Measurements from ENCODE around the gene MAPK10. TPM values are rescaled to one million over a fixed set of nuclear protein-coding genes. Genes with fewer than 3 reads are reported as not detected.

The MAPK10 gene
- total and polyA plus RNA-seq, 2 of the 8 experiments (the other 6 are each of a cell fraction or from before 2014, with no cell fraction given), result 2.5 to 3.1 TPM

GRCh38 chr4:86368433-86368832 lies 8.6 kb upstream of the MAPK10 start (continued):
- no peak for TF ChIP-seq CHD7 (IDR thresholded peaks at IDR 0.05; ENCODE audit: insufficient replicate concordance, low read length)
- no peak for TF ChIP-seq POLR2A (IDR thresholded peaks at IDR 0.05; ENCODE audit: control extremely low read depth in 1 of 2, low read depth in 2 of 2, low read length in 2 of 2)
- no peak for TF ChIP-seq GABPA (IDR thresholded peaks at IDR 0.05; ENCODE audit: borderline replicate concordance, insufficient read depth, low read length)
- TF ChIP-seq KDM5A (IDR thresholded peaks at IDR 0.05; ENCODE audit: low read length), result no peak
- TF ChIP-seq PHF8 (conservative IDR thresholded peaks at IDR 0.05; ENCODE audit: low read depth, low read length), result no peak
